Measurements from ENCODE around the gene ITPR2. TPM values are rescaled to one million over a fixed set of nuclear protein-coding genes. Genes with fewer than 3 reads are reported as not detected.

Gene ITPR2
- total RNA-seq, 1 donor from 2014 or later, result 12.5 TPM

- DNase-seq (ENCODE audit: low spot score in 2 of 2), result no peak
- intact Hi-C loops (cut with DNase I), result no loop called here
- Histone ChIP-seq H3K9me3 (no peaks in the 10 kb centered on the region), H3K27me3 (no peaks in the 10 kb centered on the region), H3K27ac (no peak overlapping the region), H3K36me3 (peaks cover 3 to 9% of the 10 kb centered on the region in 2 donors), H3K4me3 (no peak overlapping the region), H3K4me1 (no peaks in the 10 kb centered on the region)
- TF ChIP-seq, protein P1, sequence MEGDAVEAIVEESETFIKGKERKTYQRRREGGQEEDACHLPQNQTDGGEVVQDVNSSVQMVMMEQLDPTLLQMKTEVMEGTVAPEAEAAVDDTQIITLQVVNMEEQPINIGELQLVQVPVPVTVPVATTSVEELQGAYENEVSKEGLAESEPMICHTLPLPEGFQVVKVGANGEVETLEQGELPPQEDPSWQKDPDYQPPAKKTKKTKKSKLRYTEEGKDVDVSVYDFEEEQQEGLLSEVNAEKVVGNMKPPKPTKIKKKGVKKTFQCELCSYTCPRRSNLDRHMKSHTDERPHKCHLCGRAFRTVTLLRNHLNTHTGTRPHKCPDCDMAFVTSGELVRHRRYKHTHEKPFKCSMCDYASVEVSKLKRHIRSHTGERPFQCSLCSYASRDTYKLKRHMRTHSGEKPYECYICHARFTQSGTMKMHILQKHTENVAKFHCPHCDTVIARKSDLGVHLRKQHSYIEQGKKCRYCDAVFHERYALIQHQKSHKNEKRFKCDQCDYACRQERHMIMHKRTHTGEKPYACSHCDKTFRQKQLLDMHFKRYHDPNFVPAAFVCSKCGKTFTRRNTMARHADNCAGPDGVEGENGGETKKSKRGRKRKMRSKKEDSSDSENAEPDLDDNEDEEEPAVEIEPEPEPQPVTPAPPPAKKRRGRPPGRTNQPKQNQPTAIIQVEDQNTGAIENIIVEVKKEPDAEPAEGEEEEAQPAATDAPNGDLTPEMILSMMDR (IDR thresholded peaks at IDR 0.05), result no peak
Measured at GRCh38 chr12:26620907-26621306, 212.1 kb downstream of the ITPR2 start.

DNA sequence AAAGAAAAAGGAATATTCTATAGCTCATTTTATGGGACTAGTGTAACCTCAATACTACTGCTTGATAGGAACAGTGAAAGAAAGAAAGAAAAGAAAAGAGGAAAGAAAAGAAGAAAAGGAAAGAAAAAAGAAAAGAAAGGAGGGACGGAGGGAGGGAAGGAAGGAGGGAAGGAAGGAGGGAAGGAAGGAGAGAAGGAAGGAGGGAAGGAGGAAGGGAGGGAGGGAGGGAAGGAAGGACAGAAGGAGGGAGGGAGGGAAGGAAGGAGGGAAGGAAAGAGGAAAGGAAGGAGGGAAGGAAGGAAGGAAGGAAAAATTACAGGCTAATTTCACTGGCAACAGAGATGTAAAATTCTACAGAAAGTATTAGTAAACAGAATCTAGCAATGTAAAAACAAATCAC is 215.5 kb downstream of the ITPR2 start:
- Histone ChIP-seq H3K36me3 (peaks cover 0 to 9% of the 10 kb centered on the region in 2 donors), H3K4me3 (no peak overlapping the region), H3K27ac (no peak overlapping the region), H3K27me3 (no peaks in the 10 kb centered on the region), H3K9me3 (no peaks in the 10 kb centered on the region), H3K4me1 (no peaks in the 10 kb centered on the region)
- DNase-seq (ENCODE audit: low spot score in 2 of 2), result no peak
- intact Hi-C loops (cut with DNase I), result no loop called here
- TF ChIP-seq, protein P1 (IDR thresholded peaks at IDR 0.05), result no peak

DNA sequence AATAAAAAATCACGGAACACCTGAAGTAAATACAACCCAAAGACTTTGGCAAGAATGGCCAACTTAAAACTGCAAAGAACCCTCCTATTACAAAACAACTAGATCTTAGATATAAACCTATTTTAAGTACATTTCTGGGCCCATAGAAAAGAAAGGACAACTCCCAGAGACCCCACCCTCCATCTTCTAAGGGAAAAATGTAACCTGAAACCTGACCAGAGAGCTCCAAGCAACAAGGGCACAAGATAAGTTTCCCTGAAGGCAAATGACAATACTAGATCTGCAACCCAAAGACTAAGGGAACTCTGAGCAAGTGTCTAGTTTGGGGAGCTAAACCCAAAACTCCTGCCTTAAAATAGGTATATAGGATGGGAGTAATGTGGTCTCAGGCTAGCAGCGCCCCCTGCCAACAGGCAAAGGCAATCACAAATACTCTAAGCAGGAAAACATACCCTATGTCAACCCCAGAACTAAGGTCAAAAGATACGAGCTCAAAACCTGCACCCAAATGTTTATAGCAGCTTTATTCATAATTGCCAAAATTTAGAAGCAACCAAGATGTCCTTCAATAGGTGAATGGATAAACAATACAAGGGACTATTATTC is 218.9 kb downstream of the ITPR2 start:
- Histone ChIP-seq H3K27ac (no peak overlapping the region), H3K9me3 (no peaks in the 10 kb centered on the region), H3K4me1 (no peaks in the 10 kb centered on the region), H3K36me3 (no peaks in the 10 kb centered on the region), H3K27me3 (no peaks in the 10 kb centered on the region), H3K4me3 (no peak overlapping the region)
- intact Hi-C loops (cut with DNase I), result no loop called here
- TF ChIP-seq, protein P1 (IDR thresholded peaks at IDR 0.05), result peak in 2 of 3 experiments; percentile 11 to 43
- DNase-seq (ENCODE audit: low spot score in 2 of 2), result no peak

GRCh38 chr12:26612203-26612602 is 220.8 kb downstream of the ITPR2 start:
- Histone ChIP-seq H3K27ac (no peak overlapping the region), H3K36me3 (no peaks in the 10 kb centered on the region), H3K27me3 (no peaks in the 10 kb centered on the region), H3K4me1 (no peaks in the 10 kb centered on the region), H3K9me3 (no peaks in the 10 kb centered on the region), H3K4me3 (no peak overlapping the region)
- TF ChIP-seq, protein P1 (IDR thresholded peaks at IDR 0.05), result no peak
- intact Hi-C loops (cut with DNase I), result no loop called here
- no peak for DNase-seq (ENCODE audit: low spot score in 2 of 2)

DNA sequence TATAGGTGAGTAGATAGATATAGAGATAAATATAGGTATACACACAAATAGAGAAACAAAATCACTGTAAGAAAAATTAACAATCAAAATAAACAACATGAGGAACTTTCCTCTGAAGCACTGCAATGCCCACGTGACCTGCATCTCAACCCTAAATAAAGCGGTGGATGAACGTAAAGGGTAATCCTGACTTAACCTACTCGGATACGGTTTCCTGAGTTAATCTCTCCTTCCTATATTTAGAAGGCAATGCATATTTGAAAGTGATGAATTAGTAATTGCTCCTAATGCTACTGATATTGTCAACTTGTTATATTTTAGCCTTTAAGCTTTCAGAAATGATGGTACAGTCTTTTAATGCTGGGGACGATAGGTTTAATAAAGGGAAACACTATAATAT is 221.4 kb downstream of the ITPR2 start:
- Histone ChIP-seq H3K36me3 (no peaks in the 10 kb centered on the region), H3K4me1 (no peaks in the 10 kb centered on the region), H3K27me3 (no peaks in the 10 kb centered on the region), H3K27ac (no peak overlapping the region), H3K9me3 (no peaks in the 10 kb centered on the region), H3K4me3 (no peak overlapping the region)
- no peak for DNase-seq (ENCODE audit: low spot score in 2 of 2)
- TF ChIP-seq, protein P1 (IDR thresholded peaks at IDR 0.05), result no peak
- intact Hi-C loops (cut with DNase I), result no loop called here

GRCh38 chr12:26610774-26611173 is 222.2 kb downstream of the ITPR2 start:
- H3K4me3 ChIP-seq, result no peak overlapping the region
- no peaks in the 10 kb centered on the region for H3K4me1 ChIP-seq
- intact Hi-C loops (cut with DNase I), result no loop called here
- TF ChIP-seq, protein P1 (IDR thresholded peaks at IDR 0.05), result no peak
- no peak overlapping the region for H3K27ac ChIP-seq
- H3K27me3 ChIP-seq, result no peaks in the 10 kb centered on the region
- H3K9me3 ChIP-seq, result no peaks in the 10 kb centered on the region
- no peaks in the 10 kb centered on the region for H3K36me3 ChIP-seq
- DNase-seq (ENCODE audit: low spot score in 2 of 2), result no peak

All from ascending aorta (tissue), 2 donors.